Renal cortex interstitium (tissue), 15 donors: ENCODE results near the gene SLC27A1. TPM values are rescaled to one million over a fixed set of nuclear protein-coding genes. Genes with fewer than 3 reads are reported as not detected.

Source experiments
- DNase-seq, 11 donors: peaks; one replicate each; pipeline ENCODE4 v3.0.0-alpha.2; 2013; ENCODE audit warnings: low read depth in 9 of 11, low spot score in 4 of 11; ENCODE audit errors: extremely low read depth in 1 of 11
- long read RNA-seq, 16 experiments: transcript quantifications; one replicate each; lab custom pipeline, GENCODE V29; 2026
- polyA plus RNA-seq, 3 donors: library from polyadenylated mRNA; unstranded; fragments of 120-200 nt; gene quantifications; one replicate each; pipeline ENCODE4 v1.2.1, GENCODE V29; 2013; ENCODE audit not compliant: insufficient read length in 3 of 3

SLC27A1 gene
- 10 to 100 TPM; 12.0 to 22.2 (median 14.9) TPM for polyA plus RNA-seq
- long read RNA-seq, donor 1, result 0 reads
- long read RNA-seq, donor 2, partial matches to known transcripts, result 0 of 1 reads
- long read RNA-seq, donor 2, other reads (novel, unspliced or antisense), result 0 of 1 reads
- long read RNA-seq, donor 3, partial matches to known transcripts, result 0 of 2 reads
- long read RNA-seq, donor 3, other reads (novel, unspliced or antisense), result 0 of 2 reads
- long read RNA-seq, donor 4, partial matches to known transcripts, result 0 of 1 reads
- long read RNA-seq, donor 4, other reads (novel, unspliced or antisense), result 0 of 1 reads
- long read RNA-seq, donor 5, partial matches to known transcripts, result 0 of 2 reads
- long read RNA-seq, donor 5, other reads (novel, unspliced or antisense), result 0 of 2 reads
- long read RNA-seq, donor 6, partial matches to known transcripts, result 0 of 1 reads
- long read RNA-seq, donor 6, other reads (novel, unspliced or antisense), result 0 of 1 reads
- long read RNA-seq, donor 7, result 0 reads
- long read RNA-seq, donor 8, result 0 reads
- long read RNA-seq, donor 9, partial matches to known transcripts, result 0 of 3 reads
- long read RNA-seq, donor 9, other reads (novel, unspliced or antisense), result 0 of 3 reads
- long read RNA-seq, donor 10, result 0 reads
- long read RNA-seq, donor 11, partial matches to known transcripts, result 0 of 1 reads
- long read RNA-seq, donor 11, other reads (novel, unspliced or antisense), result 0 of 1 reads
- long read RNA-seq, donor 12, partial matches to known transcripts, result 0 of 2 reads
- long read RNA-seq, donor 12, other reads (novel, unspliced or antisense), result 0 of 2 reads
- long read RNA-seq, donor 13, partial matches to known transcripts, result 0 of 1 reads
- long read RNA-seq, donor 13, other reads (novel, unspliced or antisense), result 0 of 1 reads
- long read RNA-seq, donor 14, partial matches to known transcripts, result 0 of 1 reads
- long read RNA-seq, donor 14, other reads (novel, unspliced or antisense), result 0 of 1 reads
- long read RNA-seq, donor 15, partial matches to known transcripts, result 0 of 1 reads
- long read RNA-seq, donor 15, other reads (novel, unspliced or antisense), result 0 of 1 reads
- long read RNA-seq, donor 16, partial matches to known transcripts, result 0 of 4 reads
- long read RNA-seq, donor 16, other reads (novel, unspliced or antisense), result 0 of 4 reads

GRCh38 chr19:17470068-17470841 is at the start of gene SLC27A1:
Gene SLC27A1, plus strand, starts transcription at chr19:17470524. Its CDS starts 17 bp downstream, at chr19:17470541.
- peak; percentile 96 to 99 (median 98) for DNase-seq

- DNase-seq, result no peak
These were observed 48.4 kb upstream of the SLC27A1 start for GRCh38 chr19:17421942-17422341.

- DNase-seq, result no peak
These were observed 46.7 kb upstream of the SLC27A1 start for GRCh38 chr19:17423429-17424208.

GRCh38 chr19:17424743-17425365 is 45.5 kb upstream of the SLC27A1 start:
- peak in 4 of 11 donors; percentile 55 to 70 (median 64) for DNase-seq

- no peak for DNase-seq
These were observed 40.6 kb upstream of the SLC27A1 start for GRCh38 chr19:17429641-17430113.

GRCh38 chr19:17431417-17431816 is 38.9 kb upstream of the SLC27A1 start:
- no peak for DNase-seq

GRCh38 chr19:17435218-17435617 is 35.1 kb upstream of the SLC27A1 start:
- no peak for DNase-seq

- no peak for DNase-seq
These were observed 34.0 kb upstream of the SLC27A1 start for GRCh38 chr19:17436094-17436873.

GRCh38 chr19:17436874-17437267 is 33.5 kb upstream of the SLC27A1 start:
- no peak for DNase-seq

- no peak for DNase-seq
These were observed 28.9 kb upstream of the SLC27A1 start for GRCh38 chr19:17441241-17442021.

GRCh38 chr19:17445526-17446165 is 24.7 kb upstream of the SLC27A1 start:
- DNase-seq, result no peak

GRCh38 chr19:17447704-17448130 is 22.6 kb upstream of the SLC27A1 start:
- no peak for DNase-seq

GRCh38 chr19:17448131-17448967 is 22.0 kb upstream of the SLC27A1 start, which contains the start of gene TMEM221:
Gene TMEM221, minus strand, starts transcription at chr19:17448668. Its CDS starts 206 bp downstream, at chr19:17448462.
- DNase-seq, result no peak

GRCh38 chr19:17450264-17451075 is 19.9 kb upstream of the SLC27A1 start:
- DNase-seq, result no peak
